GM18519 (cell line): ENCODE results near the gene PVR.
"Not testable (repeated sequence)": the region's sequence is repeated elsewhere in the genome, so short reads cannot be mapped to it uniquely, and the experiment has no call there.

Experiments
- ATAC-seq: cut with Tn5 transposase; IDR thresholded peaks from one replicate; pipeline ENCODE4 v1.9.1; 2021; ENCODE audit warnings: mild to moderate bottlenecking, moderate library complexity; ENCODE audit not compliant: unreplicated experiment, low FRiP score

PVR gene

GRCh38 chr19:44692379-44692721, 48.6 kb downstream of the PVR start:
- no peak for ATAC-seq

GRCh38 chr19:44694184-44694579, 50.5 kb downstream of the PVR start:
- ATAC-seq: no peak

- no peak for ATAC-seq
Measured at GRCh38 chr19:44696939-44697669, 53.4 kb downstream of the PVR start.

- ATAC-seq: no peak
Measured at GRCh38 chr19:44697670-44698034, 53.9 kb downstream of the PVR start.

- ATAC-seq: no peak
Measured at GRCh38 chr19:44698492-44699201, 54.9 kb downstream of the PVR start, which contains the start of gene CEACAM16. Gene CEACAM16 (plus strand): TSS chr19:44699151. CDS start chr19:44701457, 2,306 bp downstream.

GRCh38 chr19:44700547-44700946, 56.8 kb downstream of the PVR start:
- no peak for ATAC-seq

DNA sequence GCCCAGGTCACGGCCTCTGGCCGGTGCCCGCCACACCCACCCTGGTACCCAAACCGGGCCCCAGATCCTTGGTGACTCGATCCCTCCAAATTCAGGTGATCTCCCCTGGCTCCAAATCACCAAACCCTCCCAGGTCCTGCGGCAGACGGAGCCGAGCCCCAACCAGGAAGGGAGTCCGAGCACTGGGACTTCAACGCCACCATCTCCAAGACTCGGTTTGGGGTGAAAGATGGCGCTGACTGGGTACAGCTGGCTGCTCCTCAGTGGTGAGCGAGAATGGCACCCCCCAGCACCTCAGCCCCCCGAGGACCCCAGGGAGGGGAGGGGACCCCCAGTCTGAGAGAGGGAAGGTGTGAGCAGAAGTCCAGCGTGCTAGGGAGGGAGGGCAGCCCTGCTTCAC, 57.5 kb downstream of the PVR start:
- ATAC-seq: no peak

- ATAC-seq: no peak
Measured at GRCh38 chr19:44702551-44703176, 59.0 kb downstream of the PVR start.

GRCh38 chr19:44703336-44704078, 59.8 kb downstream of the PVR start:
- ATAC-seq: no peak

DNA sequence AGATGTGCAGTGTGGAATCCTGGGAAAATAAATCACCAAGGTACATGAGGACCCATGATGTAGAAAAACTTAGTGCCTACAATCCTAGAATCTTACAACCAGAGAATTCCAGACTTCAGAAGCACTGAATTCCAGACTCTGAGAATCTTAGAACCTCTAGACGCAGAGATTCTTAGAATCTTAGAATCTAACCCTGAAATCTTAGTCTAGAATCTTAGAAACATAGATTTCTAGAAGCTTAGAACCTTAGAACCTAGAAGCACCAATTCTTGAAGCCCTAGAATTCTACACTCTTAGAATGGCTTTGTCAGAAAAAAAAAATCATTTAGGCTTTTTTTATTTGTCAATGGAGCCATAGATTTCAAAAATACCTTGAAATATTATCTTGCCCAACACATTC, 61.3 kb downstream of the PVR start:
- no peak for ATAC-seq

- no peak for ATAC-seq
Measured at GRCh38 chr19:44705502-44706010, 61.8 kb downstream of the PVR start.

DNA sequence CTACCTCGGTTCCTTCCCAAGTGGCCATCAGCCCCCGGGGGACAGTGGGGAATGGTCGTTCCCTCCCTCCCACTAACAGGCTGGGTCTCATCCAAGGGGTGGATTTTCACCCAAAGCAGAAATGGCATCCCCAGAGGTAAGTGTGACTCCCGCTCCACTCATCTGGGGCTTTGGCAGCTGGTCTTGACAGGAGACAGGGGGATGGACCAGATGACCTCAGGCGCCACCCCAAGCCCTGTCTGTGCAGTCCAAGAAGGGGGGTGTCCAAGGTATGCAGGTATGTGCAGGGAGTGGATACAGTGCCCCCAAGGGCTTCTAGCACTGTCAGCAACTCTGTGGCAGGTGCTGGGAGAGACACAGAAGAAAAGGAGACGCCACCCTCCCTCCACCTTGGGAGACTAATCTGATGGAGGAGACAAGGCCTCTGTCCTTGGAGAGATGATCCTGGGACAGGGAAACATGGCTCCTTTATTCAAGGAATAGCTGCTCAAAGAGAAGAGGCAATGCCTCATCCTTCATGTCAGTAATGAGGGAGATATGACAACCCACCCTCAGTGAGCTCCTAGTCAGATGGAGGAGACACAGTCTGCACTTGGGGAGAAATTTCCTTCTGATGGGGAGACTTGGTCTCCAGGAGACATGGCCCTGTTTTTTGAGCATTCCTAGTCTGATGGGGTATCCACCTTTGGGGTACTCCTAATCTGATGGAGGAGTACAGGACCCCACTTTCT, 63.0 kb downstream of the PVR start:
- ATAC-seq: no peak

DNA sequence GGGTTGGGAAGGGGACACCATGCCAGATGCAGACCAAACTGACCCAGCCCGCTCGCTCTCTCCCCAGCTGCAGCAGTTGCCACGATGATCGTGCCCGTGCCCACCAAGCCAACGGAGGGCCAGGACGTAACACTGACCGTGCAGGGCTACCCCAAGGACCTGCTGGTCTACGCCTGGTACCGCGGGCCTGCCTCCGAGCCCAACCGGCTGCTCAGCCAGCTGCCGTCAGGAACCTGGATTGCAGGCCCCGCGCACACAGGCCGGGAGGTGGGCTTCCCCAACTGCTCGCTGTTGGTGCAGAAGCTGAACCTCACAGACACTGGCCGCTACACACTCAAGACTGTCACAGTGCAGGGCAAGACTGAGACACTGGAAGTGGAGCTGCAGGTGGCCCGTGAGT, 64.1 kb downstream of the PVR start:
- no peak for ATAC-seq

GRCh38 chr19:44708940-44709339, 65.2 kb downstream of the PVR start:
- ATAC-seq: no peak

DNA sequence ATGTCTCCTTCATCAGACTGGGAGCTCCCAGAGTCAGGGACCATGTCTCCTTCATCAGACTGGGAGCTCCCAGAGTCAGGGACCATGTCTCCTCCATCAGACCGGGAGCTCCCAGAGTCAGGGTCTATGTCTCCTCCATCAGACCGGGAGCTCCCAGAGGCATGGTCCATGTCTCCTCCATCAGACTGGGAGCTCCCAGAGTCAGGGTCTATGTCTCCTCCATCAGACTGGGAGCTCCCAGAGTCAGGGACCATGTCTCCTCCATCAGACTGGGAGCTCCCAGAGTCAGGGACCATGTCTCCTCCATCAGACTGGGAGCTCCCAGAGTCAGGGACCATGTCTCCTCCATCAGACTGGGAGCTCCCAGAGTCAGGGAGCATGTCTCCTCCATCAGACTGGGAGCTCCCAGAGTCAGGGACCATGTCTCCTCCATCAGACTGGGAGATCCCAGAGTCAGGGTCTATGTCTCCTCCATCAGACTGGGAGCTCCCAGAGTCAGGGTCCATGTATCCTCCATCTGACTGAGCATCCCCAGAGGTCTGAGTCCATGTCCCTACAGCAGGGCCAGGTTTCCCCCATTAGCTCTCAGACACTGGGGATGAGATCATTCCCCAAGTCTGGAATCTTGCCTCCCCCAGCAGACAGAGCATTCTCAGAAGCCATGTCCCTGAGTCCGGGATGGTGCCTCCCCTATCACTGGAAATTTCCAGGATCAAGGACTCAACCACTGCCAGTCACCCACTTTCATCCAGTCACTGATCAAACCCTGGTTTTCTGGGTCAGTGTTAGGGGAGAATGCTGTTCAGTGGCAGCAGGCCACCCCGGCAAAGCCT, 65.9 kb downstream of the PVR start:
- not testable (repeated sequence) for ATAC-seq

DNA sequence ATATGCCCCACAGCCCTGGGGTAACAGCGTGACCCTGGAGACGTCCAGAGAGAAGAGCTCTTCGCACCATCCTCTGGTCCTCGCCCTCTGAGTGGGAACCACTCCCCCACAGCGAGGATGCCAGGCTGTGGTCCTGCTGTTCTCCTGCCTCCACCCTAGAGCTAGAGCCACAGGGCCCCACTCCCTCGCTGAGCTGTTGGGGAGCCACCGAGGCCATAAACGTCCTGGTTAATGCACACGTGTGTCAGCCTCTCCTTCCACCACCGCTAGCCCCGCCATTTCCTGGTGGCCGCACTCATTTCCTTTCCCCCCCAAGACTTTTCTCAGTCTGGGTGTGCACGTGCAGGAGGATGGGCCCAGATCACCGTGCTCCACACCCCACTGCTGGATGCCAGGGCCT, 66.8 kb downstream of the PVR start:
- no peak for ATAC-seq

- no peak for ATAC-seq
Measured at GRCh38 chr19:44712864-44713515, 69.3 kb downstream of the PVR start.
